Measurements from ENCODE around the gene KCTD10. TPM values are rescaled to one million over a fixed set of nuclear protein-coding genes. Genes with fewer than 3 reads are reported as not detected.

Gene KCTD10
- total and polyA plus RNA-seq, 9 of the 15 experiments (the other 6 are each of a cell fraction or from before 2014, with no cell fraction given), result 1.9 to 37.5 (median 15.7) TPM

GRCh38 chr12:109477185-109477962 lies at the start of gene KCTD10, which contains the start of gene UBE3B (continued):
- TF ChIP-seq EP300 (IDR thresholded peaks at IDR 0.05; ENCODE audit: low read length) (no peak), ZNF436 (CRISPR knock-in tag; IDR thresholded peaks at IDR 0.05) (no peak), NFXL1 (CRISPR knock-in tag; IDR thresholded peaks at IDR 0.05) (no peak), RFX5 (IDR thresholded peaks at IDR 0.05; ENCODE audit: low read depth, low read length) (no peak), ZNF165 (CRISPR knock-in tag; IDR thresholded peaks at IDR 0.05; ENCODE audit: borderline replicate concordance) (no peak), ELK1 (CRISPR knock-in tag; IDR thresholded peaks at IDR 0.05) (no peak), ZNF277 (CRISPR knock-in tag; IDR thresholded peaks at IDR 0.05; ENCODE audit: borderline replicate concordance) (no peak), RB1 (IDR thresholded peaks at IDR 0.05; ENCODE audit: low read depth) (peak; percentile 47; the same call in 1 of the 2 replicates), KHSRP (IDR thresholded peaks at IDR 0.05) (no peak), ELF4 (CRISPR knock-in tag; IDR thresholded peaks at IDR 0.05) (peak; percentile 82; the same call in 1 of the 2 replicates), MTF1 (CRISPR knock-in tag; IDR thresholded peaks at IDR 0.05; ENCODE audit: borderline replicate concordance) (no peak), FOSL1 (tag; conservative IDR thresholded peaks at IDR 0.05) (peak; percentile 56), SAP30 (IDR thresholded peaks at IDR 0.05; ENCODE audit: borderline replicate concordance, insufficient read depth, low read depth, low read length, poor library complexity, severe bottlenecking) (no peak), KAT8 (IDR thresholded peaks at IDR 0.05; ENCODE audit: low read depth) (peak; percentile 87), FIP1L1 (IDR thresholded peaks at IDR 0.05; ENCODE audit: low read depth, low read length, poor library complexity, severe bottlenecking) (no peak), MCM7 (IDR thresholded peaks at IDR 0.05) (no peak), SPI1 (IDR thresholded peaks at IDR 0.05; ENCODE audit: borderline replicate concordance, low read depth, low read length) (peak; percentile 41; the same call in 1 of the 2 replicates), PTBP1 (IDR thresholded peaks at IDR 0.05; ENCODE audit: low read depth, low read length) (no peak), ZNF77 (CRISPR knock-in tag; IDR thresholded peaks at IDR 0.05) (no peak)
- TF ChIP-seq, protein P1, sequence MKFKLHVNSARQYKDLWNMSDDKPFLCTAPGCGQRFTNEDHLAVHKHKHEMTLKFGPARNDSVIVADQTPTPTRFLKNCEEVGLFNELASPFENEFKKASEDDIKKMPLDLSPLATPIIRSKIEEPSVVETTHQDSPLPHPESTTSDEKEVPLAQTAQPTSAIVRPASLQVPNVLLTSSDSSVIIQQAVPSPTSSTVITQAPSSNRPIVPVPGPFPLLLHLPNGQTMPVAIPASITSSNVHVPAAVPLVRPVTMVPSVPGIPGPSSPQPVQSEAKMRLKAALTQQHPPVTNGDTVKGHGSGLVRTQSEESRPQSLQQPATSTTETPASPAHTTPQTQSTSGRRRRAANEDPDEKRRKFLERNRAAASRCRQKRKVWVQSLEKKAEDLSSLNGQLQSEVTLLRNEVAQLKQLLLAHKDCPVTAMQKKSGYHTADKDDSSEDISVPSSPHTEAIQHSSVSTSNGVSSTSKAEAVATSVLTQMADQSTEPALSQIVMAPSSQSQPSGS (CRISPR knock-in tag; IDR thresholded peaks at IDR 0.05), result no peak
- TF ChIP-seq, protein P2, sequence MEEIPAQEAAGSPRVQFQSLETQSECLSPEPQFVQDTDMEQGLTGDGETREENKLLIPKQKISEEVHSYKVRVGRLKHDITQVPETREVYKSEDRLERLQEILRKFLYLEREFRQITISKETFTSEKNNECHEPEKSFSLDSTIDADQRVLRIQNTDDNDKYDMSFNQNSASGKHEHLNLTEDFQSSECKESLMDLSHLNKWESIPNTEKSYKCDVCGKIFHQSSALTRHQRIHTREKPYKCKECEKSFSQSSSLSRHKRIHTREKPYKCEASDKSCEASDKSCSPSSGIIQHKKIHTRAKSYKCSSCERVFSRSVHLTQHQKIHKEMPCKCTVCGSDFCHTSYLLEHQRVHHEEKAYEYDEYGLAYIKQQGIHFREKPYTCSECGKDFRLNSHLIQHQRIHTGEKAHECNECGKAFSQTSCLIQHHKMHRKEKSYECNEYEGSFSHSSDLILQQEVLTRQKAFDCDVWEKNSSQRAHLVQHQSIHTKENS (CRISPR knock-in tag; IDR thresholded peaks at IDR 0.05), result no peak
- TF ChIP-seq, protein P3, sequence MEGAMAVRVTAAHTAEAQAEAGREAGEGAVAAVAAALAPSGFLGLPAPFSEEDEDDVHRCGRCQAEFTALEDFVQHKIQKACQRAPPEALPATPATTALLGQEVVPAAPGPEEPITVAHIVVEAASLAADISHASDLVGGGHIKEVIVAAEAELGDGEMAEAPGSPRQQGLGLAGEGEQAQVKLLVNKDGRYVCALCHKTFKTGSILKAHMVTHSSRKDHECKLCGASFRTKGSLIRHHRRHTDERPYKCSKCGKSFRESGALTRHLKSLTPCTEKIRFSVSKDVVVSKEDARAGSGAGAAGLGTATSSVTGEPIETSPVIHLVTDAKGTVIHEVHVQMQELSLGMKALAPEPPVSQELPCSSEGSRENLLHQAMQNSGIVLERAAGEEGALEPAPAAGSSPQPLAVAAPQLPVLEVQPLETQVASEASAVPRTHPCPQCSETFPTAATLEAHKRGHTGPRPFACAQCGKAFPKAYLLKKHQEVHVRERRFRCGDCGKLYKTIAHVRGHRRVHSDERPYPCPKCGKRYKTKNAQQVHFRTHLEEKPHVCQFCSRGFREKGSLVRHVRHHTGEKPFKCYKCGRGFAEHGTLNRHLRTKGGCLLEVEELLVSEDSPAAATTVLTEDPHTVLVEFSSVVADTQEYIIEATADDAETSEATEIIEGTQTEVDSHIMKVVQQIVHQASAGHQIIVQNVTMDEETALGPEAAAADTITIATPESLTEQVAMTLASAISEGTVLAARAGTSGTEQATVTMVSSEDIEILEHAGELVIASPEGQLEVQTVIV (CRISPR knock-in tag; IDR thresholded peaks at IDR 0.05; ENCODE audit: borderline replicate concordance), result no peak
